ENCODE measurements around the gene VSIG1.

VSIG1 gene

DNA sequence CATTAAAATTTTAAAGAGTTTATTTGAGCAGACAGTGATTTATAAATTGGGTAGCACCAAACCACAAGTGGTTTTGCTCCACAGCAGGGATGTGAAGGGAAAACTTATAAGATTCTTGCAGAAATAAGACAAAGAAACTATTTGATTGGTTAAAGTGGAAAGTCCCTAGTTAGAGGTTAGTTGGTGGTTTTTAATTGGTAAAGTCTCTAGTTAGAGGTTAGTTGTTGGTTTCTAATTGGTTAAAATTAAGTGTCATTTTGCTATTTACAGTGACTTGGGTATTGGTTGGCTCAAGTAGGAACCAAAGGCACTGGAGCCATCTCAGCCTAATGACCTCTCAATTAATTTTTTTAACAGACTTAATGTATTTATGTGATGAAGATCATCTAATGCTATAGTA is 69.7 kb downstream of the VSIG1 start:
- no peak overlapping the region for H3K27ac ChIP-seq
- TF ChIP-seq ZFX (IDR thresholded peaks at IDR 0.05; ENCODE audit: borderline replicate concordance): no peak
- TF ChIP-seq, protein P1, sequence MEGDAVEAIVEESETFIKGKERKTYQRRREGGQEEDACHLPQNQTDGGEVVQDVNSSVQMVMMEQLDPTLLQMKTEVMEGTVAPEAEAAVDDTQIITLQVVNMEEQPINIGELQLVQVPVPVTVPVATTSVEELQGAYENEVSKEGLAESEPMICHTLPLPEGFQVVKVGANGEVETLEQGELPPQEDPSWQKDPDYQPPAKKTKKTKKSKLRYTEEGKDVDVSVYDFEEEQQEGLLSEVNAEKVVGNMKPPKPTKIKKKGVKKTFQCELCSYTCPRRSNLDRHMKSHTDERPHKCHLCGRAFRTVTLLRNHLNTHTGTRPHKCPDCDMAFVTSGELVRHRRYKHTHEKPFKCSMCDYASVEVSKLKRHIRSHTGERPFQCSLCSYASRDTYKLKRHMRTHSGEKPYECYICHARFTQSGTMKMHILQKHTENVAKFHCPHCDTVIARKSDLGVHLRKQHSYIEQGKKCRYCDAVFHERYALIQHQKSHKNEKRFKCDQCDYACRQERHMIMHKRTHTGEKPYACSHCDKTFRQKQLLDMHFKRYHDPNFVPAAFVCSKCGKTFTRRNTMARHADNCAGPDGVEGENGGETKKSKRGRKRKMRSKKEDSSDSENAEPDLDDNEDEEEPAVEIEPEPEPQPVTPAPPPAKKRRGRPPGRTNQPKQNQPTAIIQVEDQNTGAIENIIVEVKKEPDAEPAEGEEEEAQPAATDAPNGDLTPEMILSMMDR (IDR thresholded peaks at IDR 0.05): no peak

DNA sequence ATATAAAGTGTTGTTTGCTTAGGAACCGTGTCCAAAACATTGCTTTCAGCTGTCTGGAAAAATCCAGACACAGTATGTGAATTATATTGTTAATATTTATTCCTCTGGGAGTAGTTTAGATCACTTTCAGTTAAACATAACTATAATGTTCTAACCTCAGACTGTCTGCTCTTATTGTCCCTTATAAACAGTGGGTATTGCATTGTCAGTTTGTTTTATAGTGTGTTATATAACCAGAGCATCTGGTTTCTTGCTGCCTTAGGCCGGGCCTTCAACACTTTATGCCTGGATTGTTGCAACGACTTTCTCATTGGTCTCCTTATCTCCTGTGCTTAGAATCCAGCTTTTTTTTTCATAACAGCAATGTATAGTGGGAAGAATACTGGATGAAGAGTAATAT is 73.1 kb downstream of the VSIG1 start:
- no peak overlapping the region for H3K27ac ChIP-seq
- no peak for TF ChIP-seq ZFX (IDR thresholded peaks at IDR 0.05; ENCODE audit: borderline replicate concordance)
- TF ChIP-seq, protein P1 (IDR thresholded peaks at IDR 0.05): no peak

DNA sequence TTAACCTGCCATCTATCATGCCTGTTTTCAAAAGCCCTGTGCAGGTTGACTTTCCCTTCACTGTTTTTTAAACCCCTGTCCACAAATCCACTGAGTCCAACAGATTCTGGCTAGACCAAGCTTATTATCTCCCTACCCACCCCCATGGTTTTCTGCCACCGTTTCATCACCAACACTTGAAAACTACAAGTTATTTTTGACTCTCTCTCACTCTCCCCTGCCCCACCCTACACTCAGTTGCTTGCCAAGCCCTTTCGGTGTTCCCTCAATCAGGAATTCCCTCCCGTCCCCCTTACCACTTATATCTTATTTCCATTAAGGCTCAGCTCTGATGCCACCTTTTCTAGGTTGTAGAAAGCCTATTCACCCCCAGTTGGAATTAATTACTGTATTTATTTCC is 76.4 kb downstream of the VSIG1 start:
- no peak overlapping the region for H3K27ac ChIP-seq
- TF ChIP-seq, protein P1 (IDR thresholded peaks at IDR 0.05): no peak
- no peak for TF ChIP-seq ZFX (IDR thresholded peaks at IDR 0.05; ENCODE audit: borderline replicate concordance)

DNA sequence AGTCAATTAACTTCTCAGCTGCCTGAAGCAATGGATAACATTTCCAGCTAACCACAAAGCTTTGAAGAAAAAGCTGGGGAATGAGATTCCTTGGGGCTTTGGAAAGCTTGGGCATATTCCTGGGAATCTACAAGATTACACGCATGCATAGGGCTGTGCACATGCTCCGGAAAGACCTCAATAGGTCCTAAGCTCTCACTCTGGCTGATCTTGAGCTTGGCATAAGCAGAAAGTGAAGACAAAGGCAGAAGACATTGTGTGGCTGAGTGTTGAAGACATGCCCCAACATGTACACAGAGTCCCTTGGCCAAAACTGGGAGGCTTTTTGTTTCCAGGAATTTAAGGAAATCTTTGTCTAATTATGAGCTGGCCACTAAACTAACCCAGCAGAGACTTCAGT is 77.9 kb downstream of the VSIG1 start:
- no peak for TF ChIP-seq ZFX (IDR thresholded peaks at IDR 0.05; ENCODE audit: borderline replicate concordance)
- TF ChIP-seq, protein P1 (IDR thresholded peaks at IDR 0.05): no peak
- no peak overlapping the region for H3K27ac ChIP-seq

DNA sequence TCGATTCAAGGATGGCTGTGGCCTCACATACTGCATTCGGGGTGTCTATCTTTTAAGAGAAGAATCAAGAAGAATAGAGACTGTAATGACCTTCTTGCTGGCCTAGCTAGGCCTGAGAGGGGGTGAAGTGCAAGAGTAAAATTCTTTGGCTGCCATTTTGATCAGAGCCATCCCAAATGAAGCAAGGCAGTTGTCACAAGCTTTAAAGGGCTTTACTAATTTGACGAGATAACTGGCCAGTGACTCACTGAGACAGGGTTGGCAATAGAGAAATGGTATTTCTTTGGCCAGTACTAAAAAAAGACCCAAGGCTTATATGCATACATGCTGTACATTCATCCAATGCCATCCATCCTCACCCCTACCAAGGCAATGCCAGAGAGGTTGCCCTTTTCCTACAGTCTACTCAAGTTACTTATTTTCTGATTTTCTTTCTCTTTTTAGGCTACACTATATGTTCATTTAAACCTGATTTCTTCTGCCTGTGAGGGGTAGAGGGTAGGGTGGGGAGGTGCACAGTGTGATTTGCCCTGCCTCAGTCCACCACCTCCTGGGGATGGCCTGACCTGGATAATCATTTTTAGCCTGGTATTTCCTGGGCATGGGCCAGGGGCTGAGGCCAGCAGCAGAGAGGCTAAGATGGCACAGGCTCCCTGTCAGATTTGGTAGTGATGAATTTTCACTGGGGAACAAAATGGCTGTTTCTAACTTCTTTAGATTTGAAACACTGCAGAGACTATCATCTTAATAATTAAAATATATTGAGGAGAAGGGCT is 78.9 kb downstream of the VSIG1 start:
- TF ChIP-seq ZFX (IDR thresholded peaks at IDR 0.05; ENCODE audit: borderline replicate concordance): no peak
- TF ChIP-seq, protein P1 (IDR thresholded peaks at IDR 0.05): no peak
- no peak overlapping the region for H3K27ac ChIP-seq

DNA sequence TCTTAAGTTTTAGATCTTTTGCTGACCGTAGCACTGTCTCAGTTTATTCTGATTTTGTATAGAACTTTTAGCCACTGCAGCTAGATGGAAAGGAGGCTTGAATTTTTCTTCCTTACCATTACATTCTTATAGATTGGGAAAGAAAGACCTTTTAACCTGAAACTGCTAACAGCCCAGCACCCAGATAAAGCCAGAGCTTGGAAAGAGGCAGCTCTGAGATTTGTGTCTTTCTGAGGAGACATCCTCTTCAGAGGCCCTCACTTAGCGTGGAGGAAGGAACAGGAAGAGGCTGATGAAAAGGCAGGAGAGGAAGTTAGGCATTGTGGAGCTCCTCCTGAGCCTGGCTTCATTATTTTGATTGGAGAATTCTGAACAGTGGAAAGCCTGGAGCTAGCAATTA is 81.8 kb downstream of the VSIG1 start:
- H3K27ac ChIP-seq: no peak overlapping the region

DNA sequence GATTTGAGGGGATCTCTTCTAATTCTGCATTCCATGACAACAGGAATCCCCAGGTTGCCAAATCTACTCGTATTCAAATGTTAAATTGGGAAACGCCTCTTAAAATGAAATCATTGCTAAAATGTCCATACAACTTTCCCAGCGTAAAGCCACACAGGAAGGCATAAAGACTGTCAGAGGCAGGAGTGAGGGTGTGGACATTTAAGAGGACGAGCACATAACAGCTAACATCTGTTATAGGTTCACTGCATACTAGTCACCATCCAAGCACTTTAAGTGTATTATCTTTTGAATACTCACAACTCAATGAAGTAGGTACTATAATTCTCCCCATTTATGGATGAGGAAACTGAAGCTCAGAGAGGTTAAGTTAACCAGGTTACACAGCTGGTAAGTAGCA is 82.3 kb downstream of the VSIG1 start:
- H3K27ac ChIP-seq: no peak overlapping the region
- TF ChIP-seq ZFX (IDR thresholded peaks at IDR 0.05; ENCODE audit: borderline replicate concordance): no peak
- TF ChIP-seq, protein P1 (IDR thresholded peaks at IDR 0.05): no peak

More for the DNA sequence above, 81.8 kb downstream of the VSIG1 start:
- TF ChIP-seq, protein P1 (IDR thresholded peaks at IDR 0.05): no peak
- TF ChIP-seq ZFX (IDR thresholded peaks at IDR 0.05; ENCODE audit: borderline replicate concordance): no peak
